Astrocyte (in vitro differentiated cells and primary cell): Measurements from ENCODE around the gene TLCD2. TPM values are rescaled to one million over a fixed set of nuclear protein-coding genes. Genes with fewer than 3 reads are reported as not detected.
A peak's percentile ranks its signal among the peaks of the same experiment; 100 is the strongest.

Source experiments
- DNase-seq: peaks from one replicate; pipeline ENCODE4 v3.0.0-alpha.2; 2010; ENCODE audit warnings: low read depth
- FAIRE-seq: peaks from 2 replicates; lab custom pipeline; 2011; peaks lifted over from hg19 to GRCh38; lab: Jason Lieb, UNC
- H2AFZ ChIP-seq: 2 replicates; pipeline ENCODE4 v1.6.0; 2012; ENCODE audit warnings: low read depth, low read length, inconsistent platforms
- H3K27ac ChIP-seq: 2 replicates; pipeline ENCODE4 v1.5.1; 2011; ENCODE audit warnings: low read depth, low read length, inconsistent platforms
- H3K27me3 ChIP-seq: 2 replicates; pipeline ENCODE4 v1.6.0; 2011; ENCODE audit warnings: low read length, inconsistent platforms; ENCODE audit not compliant: insufficient read depth
- H3K36me3 ChIP-seq: 2 replicates; pipeline ENCODE4 v1.5.1; 2011; ENCODE audit warnings: low read length, inconsistent platforms; ENCODE audit not compliant: insufficient read depth
- H3K4me1 ChIP-seq: 2 replicates; pipeline ENCODE4 v1.5.1; 2011; ENCODE audit warnings: low read length, inconsistent platforms; ENCODE audit not compliant: insufficient read depth
- H3K4me2 ChIP-seq: 2 replicates; pipeline ENCODE4 v1.6.0; 2012; ENCODE audit warnings: low read length, inconsistent platforms
- H3K4me3 ChIP-seq: 2 replicates; pipeline ENCODE4 v1.5.1; 2011; ENCODE audit warnings: low read depth, mild to moderate bottlenecking, low read length, inconsistent platforms; ENCODE audit not compliant: insufficient read depth
- H3K79me2 ChIP-seq: 2 replicates; pipeline ENCODE4 v1.6.0; 2012; ENCODE audit warnings: mild to moderate bottlenecking, low read length, inconsistent platforms; ENCODE audit not compliant: insufficient read depth
- H3K9ac ChIP-seq: 2 replicates; pipeline ENCODE4 v1.6.0; 2012; ENCODE audit warnings: mild to moderate bottlenecking, low read length, inconsistent platforms
- H3K9me3 ChIP-seq: 2 replicates; pipeline ENCODE4 v1.5.1; 2012; ENCODE audit warnings: low read depth, mild to moderate bottlenecking, low read length, inconsistent platforms; ENCODE audit not compliant: insufficient read depth
- H4K20me1 ChIP-seq: 2 replicates; pipeline ENCODE4 v1.6.0; 2012; ENCODE audit warnings: low read length, inconsistent platforms; ENCODE audit not compliant: insufficient read depth
- H3K27ac Mint-ChIP-seq: one replicate; pipeline ENCODE4 v1.8.0; 2021; ENCODE audit warnings: mild to moderate bottlenecking, mixed read lengths; ENCODE audit not compliant: unreplicated experiment
- H3K27me3 Mint-ChIP-seq: one replicate; pipeline ENCODE4 v1.8.0; 2021; ENCODE audit warnings: low read depth, mixed read lengths; ENCODE audit not compliant: unreplicated experiment
- H3K36me3 Mint-ChIP-seq: one replicate; pipeline ENCODE4 v1.8.0; 2021; ENCODE audit warnings: low read depth, mixed read lengths; ENCODE audit not compliant: unreplicated experiment
- H3K4me1 Mint-ChIP-seq: one replicate; pipeline ENCODE4 v1.8.0; 2021; ENCODE audit warnings: low read depth, mixed read lengths; ENCODE audit not compliant: unreplicated experiment
- H3K4me3 Mint-ChIP-seq: one replicate; pipeline ENCODE4 v1.8.0; 2021; ENCODE audit warnings: mild to moderate bottlenecking, moderate library complexity, mixed read lengths; ENCODE audit not compliant: unreplicated experiment
- H3K9me3 Mint-ChIP-seq: one replicate; pipeline ENCODE4 v1.8.0; 2021; ENCODE audit warnings: mild to moderate bottlenecking, mixed read lengths; ENCODE audit not compliant: unreplicated experiment
- CTCF ChIP-seq: IDR thresholded peaks from 2 replicates; pipeline ENCODE4 v1.5.1; 2011; ENCODE audit warnings: low read depth, mild to moderate bottlenecking, inconsistent platforms, low read length, moderate library complexity; ENCODE audit not compliant: insufficient read depth
- EZH2 ChIP-seq: IDR thresholded peaks from 2 replicates; pipeline ENCODE4 v1.6.1; 2012; ENCODE audit warnings: mild to moderate bottlenecking, low read length, inconsistent platforms; ENCODE audit not compliant: insufficient read depth
- total RNA-seq: library from RNA; stranded (reverse); gene quantifications from 2 replicates; pipeline ENCODE4 v1.2.1, GENCODE V29; 2021

Gene TLCD2
- total RNA-seq, 1 donor from 2014 or later, result 6.0 TPM

- Histone ChIP-seq H3K9me3 (no peaks in the 10 kb centered on the region), H3K27me3 (no peaks in the 10 kb centered on the region), H3K36me3 (no peaks in the 10 kb centered on the region), H2AFZ (no peak overlapping the region), H3K4me1 (no peaks in the 10 kb centered on the region), H4K20me1 (no peaks in the 10 kb centered on the region), H3K27ac (no peak overlapping the region), H3K4me2 (no peak overlapping the region), H3K4me3 (no peak overlapping the region), H3K79me2 (no peaks in the 10 kb centered on the region), H3K9ac (no peak overlapping the region)
- Mint-ChIP-seq H3K4me3 (no peak overlapping the region), H3K27me3 (no peaks in the 10 kb centered on the region), H3K36me3 (peaks cover 3% of the 10 kb centered on the region), H3K4me1 (peaks cover 2% of the 10 kb centered on the region), H3K9me3 (peaks cover 5% of the 10 kb centered on the region), H3K27ac (no peak overlapping the region)
- TF ChIP-seq CTCF (no peak), EZH2 (no peak)
- FAIRE-seq (no peak), DNase-seq (no peak)
Measured at GRCh38 chr17:1697681-1698080, 12.5 kb downstream of the TLCD2 start.

- H3K36me3 Mint-ChIP-seq, result peaks cover 3% of the 10 kb centered on the region
- H3K4me2 ChIP-seq, result no peak overlapping the region
- TF ChIP-seq CTCF, result no peak
- TF ChIP-seq EZH2, result no peak
- H3K4me1 Mint-ChIP-seq, result peaks cover 2% of the 10 kb centered on the region
- H3K27ac ChIP-seq, result no peak overlapping the region
- H3K9ac ChIP-seq, result no peak overlapping the region
- no peaks in the 10 kb centered on the region for H3K27me3 ChIP-seq
- peaks cover 13% of the 10 kb centered on the region for H3K9me3 Mint-ChIP-seq
- no peaks in the 10 kb centered on the region for H3K4me1 ChIP-seq
- H3K79me2 ChIP-seq, result no peaks in the 10 kb centered on the region
- no peak overlapping the region for H3K4me3 ChIP-seq
- no peaks in the 10 kb centered on the region for H3K9me3 ChIP-seq
- H3K27me3 Mint-ChIP-seq, result no peaks in the 10 kb centered on the region
- H3K27ac Mint-ChIP-seq, result no peak overlapping the region
- H3K36me3 ChIP-seq, result no peaks in the 10 kb centered on the region
- H4K20me1 ChIP-seq, result no peaks in the 10 kb centered on the region
- no peak overlapping the region for H3K4me3 Mint-ChIP-seq
- no peak overlapping the region for H2AFZ ChIP-seq
- DNase-seq (no peak), FAIRE-seq (no peak)
Measured at GRCh38 chr17:1695365-1695764, 14.8 kb downstream of the TLCD2 start.

DNA sequence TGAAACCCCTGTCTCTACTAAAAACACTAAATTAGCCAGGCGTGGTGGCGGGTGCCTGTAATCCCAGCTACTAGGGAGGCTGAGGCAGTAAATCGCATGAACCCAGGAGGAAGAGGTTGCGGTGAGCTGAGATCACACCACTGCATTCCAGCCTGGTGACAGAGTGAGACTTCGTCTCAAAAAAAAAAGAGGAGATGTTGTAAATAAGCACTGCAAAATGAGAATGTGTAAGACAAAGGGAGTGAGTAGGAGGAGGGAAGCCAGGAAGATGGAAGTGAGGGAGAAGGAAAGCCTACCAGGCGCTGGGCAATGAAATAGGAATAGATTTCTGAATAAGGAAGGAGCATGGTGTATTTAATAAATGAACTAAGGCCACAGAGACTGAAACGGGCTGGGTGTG, 16.8 kb downstream of the TLCD2 start:
- Mint-ChIP-seq H3K4me1 (peaks cover 2% of the 10 kb centered on the region), H3K9me3 (peaks cover 13% of the 10 kb centered on the region), H3K27me3 (no peaks in the 10 kb centered on the region), H3K27ac (peak overlapping the region; percentile 30), H3K36me3 (peaks cover 3% of the 10 kb centered on the region), H3K4me3 (no peak overlapping the region)
- no peaks in the 10 kb centered on the region for H3K9me3 ChIP-seq
- no peak for TF ChIP-seq EZH2
- TF ChIP-seq CTCF, result no peak
- FAIRE-seq (no peak), DNase-seq (no peak)
- H2AFZ ChIP-seq, result no peak overlapping the region
- no peaks in the 10 kb centered on the region for H3K36me3 ChIP-seq
- no peak overlapping the region for H3K9ac ChIP-seq
- no peaks in the 10 kb centered on the region for H4K20me1 ChIP-seq
- H3K27ac ChIP-seq, result no peak overlapping the region
- no peaks in the 10 kb centered on the region for H3K27me3 ChIP-seq
- no peaks in the 10 kb centered on the region for H3K4me1 ChIP-seq
- no peaks in the 10 kb centered on the region for H3K79me2 ChIP-seq
- H3K4me2 ChIP-seq, result no peak overlapping the region
- H3K4me3 ChIP-seq, result no peak overlapping the region
